RWPE2 (cell line): ENCODE measurements around the gene EPS8.

Experiments used
- ATAC-seq: fragments of 200-7000 bp; cut with Tn5 transposase; 3 replicates; pipeline ENCODE4 v1.9.1; 2021; ENCODE audit warnings: low read depth
- DNase-seq: peaks from one replicate; pipeline ENCODE4 v3.0.0-alpha.2; 2020; ENCODE audit warnings: low spot score
- H3K27ac ChIP-seq: fragments of 450-650 bp; 2 replicates; pipeline ENCODE4 v1.5.1; 2017; ENCODE audit warnings: mild to moderate bottlenecking; ENCODE audit not compliant: poor library complexity, severe bottlenecking
- H3K27me3 ChIP-seq: fragments of 250-450 bp; sonication (Bioruptor Pico); 2 replicates; pipeline ENCODE4 v1.5.1; 2021; ENCODE audit warnings: mild to moderate bottlenecking, moderate library complexity; ENCODE audit not compliant: insufficient read depth, poor library complexity, severe bottlenecking
- H3K36me3 ChIP-seq: fragments of 250-450 bp; sonication (Bioruptor Pico); 2 replicates; pipeline ENCODE4 v1.5.1; 2020; ENCODE audit warnings: low read depth, mild to moderate bottlenecking, moderate library complexity
- H3K4me1 ChIP-seq: fragments of 250-450 bp; sonication (Bioruptor Pico); 2 replicates; pipeline ENCODE4 v1.5.1; 2021; ENCODE audit warnings: mild to moderate bottlenecking, moderate library complexity; ENCODE audit not compliant: insufficient read depth, poor library complexity, severe bottlenecking
- H3K4me3 ChIP-seq: fragments of 250-450 bp; sonication (Bioruptor Pico); 2 replicates; pipeline ENCODE4 v1.5.1; 2021; ENCODE audit warnings: mild to moderate bottlenecking, moderate library complexity; ENCODE audit not compliant: severe bottlenecking
- H3K9me3 ChIP-seq: fragments of 250-450 bp; sonication (Bioruptor Pico); 2 replicates; pipeline ENCODE4 v1.5.1; 2021; ENCODE audit warnings: mild to moderate bottlenecking, moderate library complexity; ENCODE audit not compliant: severe bottlenecking
- CTCF ChIP-seq: fragments of 450-650 bp; IDR thresholded peaks from one replicate; pipeline ENCODE4 v1.5.1; 2017; ENCODE audit warnings: mild to moderate bottlenecking, moderate library complexity; ENCODE audit not compliant: poor library complexity, severe bottlenecking

The EPS8 gene

GRCh38 chr12:15649347-15649746 is 139.8 kb downstream of the EPS8 start:
- ATAC-seq (no peak), DNase-seq (no peak)
- TF ChIP-seq CTCF, result no peak
- Histone ChIP-seq H3K27ac (no peak overlapping the region), H3K4me1 (no peaks in the 10 kb centered on the region), H3K9me3 (no peaks in the 10 kb centered on the region), H3K27me3 (no peaks in the 10 kb centered on the region), H3K4me3 (no peak overlapping the region), H3K36me3 (no peaks in the 10 kb centered on the region)

GRCh38 chr12:15648558-15648957 is 140.6 kb downstream of the EPS8 start:
- H3K27ac ChIP-seq, result no peak overlapping the region
- H3K36me3 ChIP-seq, result no peaks in the 10 kb centered on the region

GRCh38 chr12:15646581-15646980 is 142.6 kb downstream of the EPS8 start:
- ATAC-seq, result no peak
- Histone ChIP-seq H3K27ac (no peak overlapping the region), H3K9me3 (no peaks in the 10 kb centered on the region), H3K27me3 (no peaks in the 10 kb centered on the region), H3K4me1 (no peaks in the 10 kb centered on the region), H3K36me3 (no peaks in the 10 kb centered on the region), H3K4me3 (no peak overlapping the region)
- no peak for TF ChIP-seq CTCF
- no peak for DNase-seq

More at GRCh38 chr12:15648558-15648957, 140.6 kb downstream of the EPS8 start:
- Histone ChIP-seq H3K9me3 (no peaks in the 10 kb centered on the region), H3K27me3 (no peaks in the 10 kb centered on the region), H3K4me1 (no peaks in the 10 kb centered on the region), H3K4me3 (no peak overlapping the region)
- DNase-seq (no peak), ATAC-seq (no peak)
- TF ChIP-seq CTCF, result no peak

GRCh38 chr12:15644700-15645099 is 144.5 kb downstream of the EPS8 start:
- ATAC-seq, result no peak

More at GRCh38 chr12:15644700-15645099, 144.5 kb downstream of the EPS8 start:
- no peak for DNase-seq
- no peaks in the 10 kb centered on the region for H3K4me1 ChIP-seq
- no peak for TF ChIP-seq CTCF
- no peaks in the 10 kb centered on the region for H3K36me3 ChIP-seq
- no peak overlapping the region for H3K27ac ChIP-seq
- no peak overlapping the region for H3K4me3 ChIP-seq
- H3K27me3 ChIP-seq, result no peaks in the 10 kb centered on the region
- no peaks in the 10 kb centered on the region for H3K9me3 ChIP-seq
